ENCODE data around the gene OTULIN. TPM values are rescaled to one million over a fixed set of nuclear protein-coding genes. Genes with fewer than 3 reads are reported as not detected.

Gene OTULIN
- total RNA-seq, 4 donors from 2014 or later: 5.0 to 30.1 (median 17.8) TPM

DNA sequence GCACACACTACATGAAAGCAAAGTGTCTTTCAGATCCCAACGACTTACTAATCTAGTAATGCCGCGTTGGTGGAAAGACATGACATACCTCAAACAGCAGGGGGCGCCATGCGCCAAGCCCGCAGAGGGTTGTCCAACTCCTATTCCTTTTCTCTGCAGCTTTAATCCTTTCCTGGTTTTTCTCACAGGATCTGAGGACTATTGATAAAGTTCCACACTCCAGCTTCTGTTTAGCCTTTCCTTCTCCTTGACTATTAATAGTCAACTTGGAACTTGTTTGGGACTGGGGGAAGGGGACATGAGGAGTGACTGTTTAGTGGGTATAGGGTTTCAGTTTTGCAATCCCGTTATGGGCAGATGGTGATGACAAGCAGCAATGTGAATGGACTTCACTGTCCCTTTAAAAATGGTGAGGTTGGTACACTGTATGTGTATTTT lies 62.9 kb downstream of the OTULIN start:
- Histone ChIP-seq H3K27me3 (no peaks in the 10 kb centered on the region), H3K4me3 (no peak overlapping the region), H3K9me3 (no peaks in the 10 kb centered on the region), H3K4me1 (peaks cover 0 to 4% of the 10 kb centered on the region in 2 donors), H3K36me3 (no peaks in the 10 kb centered on the region), H3K27ac (no peak overlapping the region)
- no peak for TF ChIP-seq POLR2A (IDR thresholded peaks at IDR 0.05)
- TF ChIP-seq, protein P1, sequence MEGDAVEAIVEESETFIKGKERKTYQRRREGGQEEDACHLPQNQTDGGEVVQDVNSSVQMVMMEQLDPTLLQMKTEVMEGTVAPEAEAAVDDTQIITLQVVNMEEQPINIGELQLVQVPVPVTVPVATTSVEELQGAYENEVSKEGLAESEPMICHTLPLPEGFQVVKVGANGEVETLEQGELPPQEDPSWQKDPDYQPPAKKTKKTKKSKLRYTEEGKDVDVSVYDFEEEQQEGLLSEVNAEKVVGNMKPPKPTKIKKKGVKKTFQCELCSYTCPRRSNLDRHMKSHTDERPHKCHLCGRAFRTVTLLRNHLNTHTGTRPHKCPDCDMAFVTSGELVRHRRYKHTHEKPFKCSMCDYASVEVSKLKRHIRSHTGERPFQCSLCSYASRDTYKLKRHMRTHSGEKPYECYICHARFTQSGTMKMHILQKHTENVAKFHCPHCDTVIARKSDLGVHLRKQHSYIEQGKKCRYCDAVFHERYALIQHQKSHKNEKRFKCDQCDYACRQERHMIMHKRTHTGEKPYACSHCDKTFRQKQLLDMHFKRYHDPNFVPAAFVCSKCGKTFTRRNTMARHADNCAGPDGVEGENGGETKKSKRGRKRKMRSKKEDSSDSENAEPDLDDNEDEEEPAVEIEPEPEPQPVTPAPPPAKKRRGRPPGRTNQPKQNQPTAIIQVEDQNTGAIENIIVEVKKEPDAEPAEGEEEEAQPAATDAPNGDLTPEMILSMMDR (IDR thresholded peaks at IDR 0.05): peak; percentile 85 to 96 (median 89)
- intact Hi-C loops (cut with DNase I; ENCODE audit: low total_unique reads): loop anchor here (5.0 kb wide), 1 partner anchor 285 kb away; no protein-coding TSS in a partner anchor
- DNase-seq: peak; percentile 68 to 76

DNA sequence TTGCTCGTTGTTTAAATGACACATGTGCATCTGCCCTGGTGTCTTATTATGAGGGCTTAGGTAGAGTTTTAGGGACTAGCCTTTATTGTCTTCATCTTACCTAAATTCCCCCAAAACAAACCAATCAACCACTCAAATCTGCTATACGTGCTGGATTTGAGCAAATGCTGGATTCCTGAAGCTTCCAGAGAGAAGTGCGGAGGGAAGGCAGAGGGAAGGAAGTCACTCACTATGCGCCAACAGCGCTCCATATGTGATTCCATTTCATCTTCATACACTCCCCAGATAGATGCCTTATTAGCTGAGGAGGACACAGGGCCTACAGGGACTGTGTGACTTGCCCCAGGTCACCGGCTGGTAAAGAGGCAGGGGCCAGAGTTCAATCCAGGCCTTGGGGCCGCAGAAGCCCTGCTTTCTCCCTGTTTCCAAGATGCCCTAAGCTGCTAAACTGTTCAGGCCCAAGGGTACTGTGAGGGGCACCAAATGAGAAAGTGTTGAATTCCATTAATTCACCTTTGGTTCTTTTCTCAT lies 63.5 kb downstream of the OTULIN start:
- DNase-seq: no peak
- Histone ChIP-seq H3K27ac (no peak overlapping the region), H3K27me3 (no peaks in the 10 kb centered on the region), H3K9me3 (no peaks in the 10 kb centered on the region), H3K36me3 (no peaks in the 10 kb centered on the region), H3K4me3 (no peak overlapping the region), H3K4me1 (peaks cover 0 to 4% of the 10 kb centered on the region in 2 donors)
- intact Hi-C loops (cut with DNase I; ENCODE audit: low total_unique reads): loop anchor here (5.0 kb wide), 1 partner anchor 284 kb away; no protein-coding TSS in a partner anchor
- TF ChIP-seq, protein P1 (IDR thresholded peaks at IDR 0.05): no peak
- no peak for TF ChIP-seq POLR2A (IDR thresholded peaks at IDR 0.05)

DNA sequence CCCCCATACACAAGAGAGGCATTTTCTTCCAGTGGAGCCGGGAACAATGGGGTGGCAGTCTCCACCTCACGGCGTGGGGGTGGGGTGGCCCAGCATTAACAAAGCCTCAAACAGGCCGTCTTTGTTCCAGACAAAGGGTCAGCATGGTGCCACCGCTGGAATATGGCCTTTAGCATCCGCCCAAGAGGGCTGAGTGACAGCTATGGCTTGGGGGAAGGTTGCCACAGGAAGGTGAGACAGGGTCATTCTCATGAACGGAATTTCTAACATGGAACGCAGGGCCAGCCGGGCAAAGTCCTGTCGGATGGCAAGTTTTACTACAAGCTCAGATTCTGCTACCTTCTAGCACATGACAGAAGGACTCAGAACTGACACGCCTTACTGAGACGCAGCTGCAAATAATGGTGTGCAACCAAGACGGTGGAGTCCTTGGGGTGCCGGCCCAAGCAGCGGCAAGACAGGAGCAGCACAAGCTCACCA lies 64.0 kb downstream of the OTULIN start:
- TF ChIP-seq, protein P1 (IDR thresholded peaks at IDR 0.05): no peak
- TF ChIP-seq POLR2A (IDR thresholded peaks at IDR 0.05): no peak
- intact Hi-C loops (cut with DNase I; ENCODE audit: low total_unique reads): loop anchor here (5.0 kb wide), 1 partner anchor 284 kb away; no protein-coding TSS in a partner anchor

DNA sequence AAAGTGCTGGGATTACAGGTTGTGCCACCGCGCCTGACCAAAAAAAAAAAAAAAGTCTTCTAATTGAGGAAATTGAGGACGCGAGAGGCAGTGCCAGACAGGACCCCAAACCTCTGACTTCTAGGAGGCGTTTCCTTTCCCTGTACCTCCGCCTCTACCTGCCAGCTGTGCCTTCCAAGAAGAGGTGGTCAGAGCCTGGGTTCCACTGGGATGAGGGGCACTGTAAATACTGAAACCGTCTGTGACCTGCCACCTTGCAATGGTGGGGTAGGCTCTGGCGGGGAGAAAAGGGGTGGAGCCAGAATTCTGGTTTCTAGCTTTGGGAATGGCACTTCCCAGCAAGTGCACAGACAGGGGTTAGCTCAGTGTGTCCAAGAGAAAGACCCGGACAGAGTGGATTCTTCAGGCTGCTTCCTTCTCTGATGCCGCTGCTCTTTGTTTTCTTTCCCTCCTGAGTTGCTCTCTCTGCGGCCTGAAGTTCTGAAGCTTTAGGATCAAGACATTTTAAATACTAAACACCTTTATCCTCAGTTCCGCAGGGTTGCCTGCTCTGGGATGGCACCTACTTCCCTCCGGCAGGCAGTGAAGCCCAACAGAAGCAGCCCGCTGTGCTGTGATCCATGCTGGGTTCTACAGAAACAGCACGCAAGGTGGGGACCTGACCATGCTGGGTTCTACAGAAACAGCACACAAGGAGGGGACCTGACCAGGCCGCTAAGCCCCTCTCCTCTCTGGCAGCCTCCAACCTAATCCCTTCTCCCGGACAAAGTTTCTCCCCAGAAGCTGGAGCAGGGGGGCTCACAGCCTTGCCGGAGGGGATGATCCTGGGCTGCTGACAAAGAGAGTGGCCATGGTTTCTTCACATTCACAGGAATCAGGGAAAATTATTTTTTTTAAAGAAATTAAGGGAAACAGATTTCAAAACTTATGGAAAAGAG lies 65.2 kb downstream of the OTULIN start:
- H3K4me1 ChIP-seq: peaks cover 0 to 4% of the 10 kb centered on the region in 2 donors
- no peak for DNase-seq
- no peaks in the 10 kb centered on the region for H3K9me3 ChIP-seq
- H3K27ac ChIP-seq: no peak overlapping the region
- H3K4me3 ChIP-seq: no peak overlapping the region
- no peaks in the 10 kb centered on the region for H3K27me3 ChIP-seq
- H3K36me3 ChIP-seq: no peaks in the 10 kb centered on the region
- TF ChIP-seq POLR2A (IDR thresholded peaks at IDR 0.05): no peak
- TF ChIP-seq, protein P1 (IDR thresholded peaks at IDR 0.05): no peak
- intact Hi-C loops (cut with DNase I; ENCODE audit: low total_unique reads): loop anchor here (5.0 to 10.0 kb wide), 2 partner anchors 135 to 283 kb away; no protein-coding TSS in a partner anchor

More for the DNA sequence above, 64.0 kb downstream of the OTULIN start:
- Histone ChIP-seq H3K4me3 (no peak overlapping the region), H3K27ac (no peak overlapping the region), H3K9me3 (no peaks in the 10 kb centered on the region), H3K4me1 (peaks cover 0 to 4% of the 10 kb centered on the region in 2 donors), H3K27me3 (no peaks in the 10 kb centered on the region), H3K36me3 (no peaks in the 10 kb centered on the region)
- no peak for DNase-seq

Data from uterus (tissue), 4 donors.